ENCODE measurements around the gene GRM3. TPM values are rescaled to one million over a fixed set of nuclear protein-coding genes. Genes with fewer than 3 reads are reported as not detected.

GRM3 gene
- total and polyA plus RNA-seq, 2 donors (not counting 3 experiments of a cell fraction or from before 2014, with no cell fraction given): not detected

- Histone ChIP-seq H3K36me3 (ENCODE audit: control insufficient read depth in 2 of 2, extremely low read depth in 1 of 2, insufficient read depth in 2 of 2, low read length in 2 of 2) (no peaks in the 10 kb centered on the region), H3K27me3 (ENCODE audit: control insufficient read depth in 2 of 2, insufficient read depth in 2 of 2, low read length in 2 of 2) (no peaks in the 10 kb centered on the region), H3K27ac (ENCODE audit: insufficient read depth, low read depth, low read length) (no peak overlapping the region), H4K20me1 (replicated peaks; ENCODE audit: control insufficient read depth, extremely low read depth, insufficient read depth, low read length) (no peaks in the 10 kb centered on the region), H3K4me2 (ENCODE audit: insufficient read depth, low read length) (no peak overlapping the region), H3K9ac (replicated peaks; ENCODE audit: extremely low read depth, insufficient read depth, low read length) (no peak overlapping the region), H3K9me1 (replicated peaks; ENCODE audit: control insufficient read depth, extremely low read depth, insufficient read depth, low read length) (no peaks in the 10 kb centered on the region), H3K79me2 (ENCODE audit: control insufficient read depth, insufficient read depth, low read length) (no peaks in the 10 kb centered on the region), H3K4me1 (ENCODE audit: control insufficient read depth, extremely low read depth, insufficient read depth, low read length) (no peaks in the 10 kb centered on the region), H2AFZ (ENCODE audit: low read depth, low read length) (no peak overlapping the region), H3K9me3 (replicated peaks; ENCODE audit: control insufficient read depth, insufficient read depth, low read length) (no peaks in the 10 kb centered on the region), H3K4me3 (replicated peaks in 1 of 3; ENCODE audit: insufficient read depth in 1 of 3, low read depth in 1 of 3, low read length in 3 of 3) (no peak overlapping the region)
- ChIA-PET POLR2A (no interaction called here), CTCF (interaction anchor here (1.5 kb wide), 1 partner anchor 11 kb away, joined by 3 read pairs; no protein-coding TSS in a partner anchor)
- intact Hi-C loops (cut with micrococcal nuclease) (no loop called here), dilution Hi-C loops (cut with MboI; ENCODE audit: extremely low pct_ligation_motif_present, low sequenced_read_pairs) (no loop called here)
- FAIRE-seq (no peak), DNase-seq (ENCODE audit: low read depth, low spot score) (no peak)
- no peak for TF ChIP-seq FOS (IDR thresholded peaks at IDR 0.05; ENCODE audit: borderline replicate concordance, insufficient read depth, low read length)
- TF ChIP-seq POLR2AphosphoS5 (IDR thresholded peaks at IDR 0.05; ENCODE audit: insufficient read depth, low read depth, low read length): no peak
- TF ChIP-seq POLR2A (IDR thresholded peaks at IDR 0.05; ENCODE audit: low read depth, low read length): no peak
- TF ChIP-seq JUN (IDR thresholded peaks at IDR 0.05; ENCODE audit: borderline replicate concordance, insufficient read depth, insufficient read length, low read depth): no peak
- TF ChIP-seq MAX (IDR thresholded peaks at IDR 0.05; ENCODE audit: insufficient read depth, insufficient read length): no peak
- TF ChIP-seq GATA2 (IDR thresholded peaks at IDR 0.05; ENCODE audit: insufficient read depth, insufficient read length, low read depth, low read length): no peak
- TF ChIP-seq MYC (IDR thresholded peaks at IDR 0.05; ENCODE audit: low read depth, low read length): no peak
- TF ChIP-seq EZH2 (IDR thresholded peaks at IDR 0.05; ENCODE audit: borderline replicate concordance, low read depth, low read length, severe bottlenecking): no peak
- TF ChIP-seq CTCF (IDR thresholded peaks at IDR 0.05; ENCODE audit: extremely low read depth in 1 of 2, insufficient read depth in 1 of 2, low read depth in 1 of 2, low read length in 2 of 2): no peak
- BruUV-seq (replicated peaks): no TSS peak
These were observed 202.9 kb downstream of the GRM3 start for GRCh38 chr7:86846494-86847190.
